A673 (cell line): Measurements from ENCODE around the gene TTLL10. TPM values are rescaled to one million over a fixed set of nuclear protein-coding genes. Genes with fewer than 3 reads are reported as not detected.

Source experiments
- BruUV-seq: library from RNA; stranded (reverse); fragments of 400-500 nt; replicated peaks from 2 replicates; lab custom pipeline; 2021; lab: Mats Ljungman, UMichigan
- CTCF ChIA-PET: fragments of 300-600 bp; sonication (Branson Sonifier 250); formaldehyde crosslinking; loops from one replicate; lab custom pipeline; 2022; ENCODE audit warnings: antibody characterized with exemption; lab: Charles Lee
- POLR2A ChIA-PET: fragments of 300-600 bp; sonication (Branson Sonifier 250); formaldehyde crosslinking; loops from one replicate; lab custom pipeline; 2022; ENCODE audit warnings: antibody characterized with exemption; ENCODE audit not compliant: low non-redundant PET; lab: Charles Lee
- DNase-seq: peaks from one replicate; pipeline ENCODE4 v3.0.0-alpha.2; 2015; ENCODE audit warnings: low spot score
- H3K27ac ChIP-seq: fragments of 200-600 bp; sonication (generic); 2 replicates; pipeline ENCODE4 v1.5.1; 2016; ENCODE audit warnings: mixed run types, low read depth, mild to moderate bottlenecking, mixed read lengths, antibody characterized with exemption, low read length; ENCODE audit not compliant: poor library complexity, severe bottlenecking
- H3K27me3 ChIP-seq: fragments of 200-600 bp; sonication (generic); replicated peaks from 2 replicates; pipeline ENCODE4 v1.6.1; 2017; ENCODE audit warnings: mixed run types, low read depth, mild to moderate bottlenecking, mixed read lengths, antibody characterized with exemption, low read length; ENCODE audit not compliant: insufficient read depth, poor library complexity
- H3K36me3 ChIP-seq: fragments of 200-600 bp; sonication (generic); 2 replicates; pipeline ENCODE4 v1.6.1; 2016; ENCODE audit warnings: mixed run types, mild to moderate bottlenecking, mixed read lengths, antibody characterized with exemption, low read length; ENCODE audit not compliant: insufficient read depth, poor library complexity, severe bottlenecking
- H3K4me1 ChIP-seq: fragments of 200-600 bp; sonication (generic); 2 replicates; pipeline ENCODE4 v1.6.1; 2017; ENCODE audit warnings: mixed run types, mild to moderate bottlenecking, mixed read lengths, antibody characterized with exemption, low read length; ENCODE audit not compliant: insufficient read depth, poor library complexity, severe bottlenecking
- H3K4me3 ChIP-seq: fragments of 200-600 bp; sonication (generic); 2 replicates; pipeline ENCODE4 v1.5.1; 2016; ENCODE audit warnings: low read depth, mixed run types, mild to moderate bottlenecking, mixed read lengths, low read length; ENCODE audit not compliant: poor library complexity, severe bottlenecking
- H3K9me3 ChIP-seq: fragments of 200-600 bp; sonication (generic); 2 replicates; pipeline ENCODE4 v1.6.1; 2016; ENCODE audit warnings: mixed run types, low read depth, mild to moderate bottlenecking, mixed read lengths, antibody characterized with exemption, low read length; ENCODE audit not compliant: poor library complexity, severe bottlenecking
- EZH2 ChIP-seq: fragments of 200-600 bp; sonication (generic); IDR thresholded peaks from 2 replicates; pipeline ENCODE4 v1.6.1; 2017; ENCODE audit warnings: borderline replicate concordance, low read depth, mild to moderate bottlenecking, mixed read lengths, antibody characterized with exemption, low read length; ENCODE audit not compliant: poor library complexity, severe bottlenecking
- intact Hi-C: fragments of 100-400 bp; cut with micrococcal nuclease; formaldehyde crosslinking; loops from one replicate; pipeline ENCODE4 v1.10.0; 2022; ENCODE audit not compliant: unreplicated experiment
- total RNA-seq: library from RNA; stranded (reverse); gene quantifications from 2 replicates; pipeline ENCODE4 v1.2.3, GENCODE V29; 2021
- TF ChIP-seq, protein P1 (sequence below): fragments of 300-800, 200-600 bp; sonication (generic); conservative IDR thresholded peaks from 2 replicates; pipeline ENCODE4 v1.5.1; 2017; ENCODE audit warnings: low read depth, mild to moderate bottlenecking, antibody characterized with exemption, low read length, moderate library complexity, mixed read lengths

Gene TTLL10
- total RNA-seq, 1 experiment from 2014 or later = not detected

DNA sequence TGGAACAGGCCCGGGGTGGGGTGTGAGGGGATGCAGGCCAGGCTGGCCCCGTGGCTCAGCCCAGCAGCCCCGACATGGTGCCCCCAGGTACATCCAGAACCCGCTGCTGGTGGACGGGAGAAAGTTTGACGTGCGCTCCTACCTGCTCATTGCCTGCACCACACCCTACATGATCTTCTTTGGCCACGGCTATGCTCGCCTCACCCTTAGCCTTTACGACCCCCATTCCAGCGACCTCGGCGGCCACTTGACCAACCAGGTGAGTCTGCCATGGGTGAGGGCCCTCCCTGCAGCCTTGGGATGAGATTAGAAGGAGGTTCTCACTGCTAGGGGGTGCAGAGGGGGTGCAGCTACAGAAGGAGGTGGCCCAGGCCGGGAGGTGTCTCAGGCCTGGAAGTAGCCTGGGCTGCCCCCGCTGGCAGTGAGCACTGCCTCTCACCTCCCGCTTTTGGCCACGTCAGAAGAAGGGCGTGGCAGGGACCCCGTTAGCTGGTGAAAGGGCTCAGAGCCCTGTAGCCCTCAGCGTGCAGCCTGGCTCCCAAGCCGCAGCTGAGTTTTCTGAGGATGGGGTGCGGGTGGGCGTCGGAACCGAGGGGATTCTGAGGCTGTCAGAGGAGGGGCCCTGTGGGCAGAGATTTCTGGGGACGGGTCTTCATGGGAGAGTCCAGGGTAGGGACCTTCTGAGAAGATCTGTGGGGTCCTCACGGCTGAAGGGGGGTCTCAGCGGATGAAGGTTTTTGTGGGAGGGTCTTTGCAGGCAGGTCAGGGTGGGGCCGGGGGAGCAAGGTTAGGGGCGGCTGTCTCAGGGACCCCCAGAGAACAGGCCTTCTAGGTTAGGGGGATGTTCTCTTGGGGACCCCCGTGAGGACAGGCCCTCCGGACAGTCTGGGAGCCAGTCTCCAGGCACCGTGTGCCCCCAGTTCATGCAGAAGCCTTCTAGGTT, 10.4 kb downstream of the TTLL10 start:
- no peaks in the 10 kb centered on the region for H3K4me1 ChIP-seq
- no peaks in the 10 kb centered on the region for H3K9me3 ChIP-seq
- ChIA-PET CTCF (no interaction called here), POLR2A (no interaction called here)
- no peaks in the 10 kb centered on the region for H3K27me3 ChIP-seq
- H3K36me3 ChIP-seq = no peaks in the 10 kb centered on the region
- TF ChIP-seq, protein P1, sequence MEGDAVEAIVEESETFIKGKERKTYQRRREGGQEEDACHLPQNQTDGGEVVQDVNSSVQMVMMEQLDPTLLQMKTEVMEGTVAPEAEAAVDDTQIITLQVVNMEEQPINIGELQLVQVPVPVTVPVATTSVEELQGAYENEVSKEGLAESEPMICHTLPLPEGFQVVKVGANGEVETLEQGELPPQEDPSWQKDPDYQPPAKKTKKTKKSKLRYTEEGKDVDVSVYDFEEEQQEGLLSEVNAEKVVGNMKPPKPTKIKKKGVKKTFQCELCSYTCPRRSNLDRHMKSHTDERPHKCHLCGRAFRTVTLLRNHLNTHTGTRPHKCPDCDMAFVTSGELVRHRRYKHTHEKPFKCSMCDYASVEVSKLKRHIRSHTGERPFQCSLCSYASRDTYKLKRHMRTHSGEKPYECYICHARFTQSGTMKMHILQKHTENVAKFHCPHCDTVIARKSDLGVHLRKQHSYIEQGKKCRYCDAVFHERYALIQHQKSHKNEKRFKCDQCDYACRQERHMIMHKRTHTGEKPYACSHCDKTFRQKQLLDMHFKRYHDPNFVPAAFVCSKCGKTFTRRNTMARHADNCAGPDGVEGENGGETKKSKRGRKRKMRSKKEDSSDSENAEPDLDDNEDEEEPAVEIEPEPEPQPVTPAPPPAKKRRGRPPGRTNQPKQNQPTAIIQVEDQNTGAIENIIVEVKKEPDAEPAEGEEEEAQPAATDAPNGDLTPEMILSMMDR = no peak
- TF ChIP-seq EZH2 = no peak
- no TSS peak for BruUV-seq
- no peak overlapping the region for H3K4me3 ChIP-seq
- DNase-seq = no peak
- no peak overlapping the region for H3K27ac ChIP-seq
- intact Hi-C loops = no loop called here

DNA sequence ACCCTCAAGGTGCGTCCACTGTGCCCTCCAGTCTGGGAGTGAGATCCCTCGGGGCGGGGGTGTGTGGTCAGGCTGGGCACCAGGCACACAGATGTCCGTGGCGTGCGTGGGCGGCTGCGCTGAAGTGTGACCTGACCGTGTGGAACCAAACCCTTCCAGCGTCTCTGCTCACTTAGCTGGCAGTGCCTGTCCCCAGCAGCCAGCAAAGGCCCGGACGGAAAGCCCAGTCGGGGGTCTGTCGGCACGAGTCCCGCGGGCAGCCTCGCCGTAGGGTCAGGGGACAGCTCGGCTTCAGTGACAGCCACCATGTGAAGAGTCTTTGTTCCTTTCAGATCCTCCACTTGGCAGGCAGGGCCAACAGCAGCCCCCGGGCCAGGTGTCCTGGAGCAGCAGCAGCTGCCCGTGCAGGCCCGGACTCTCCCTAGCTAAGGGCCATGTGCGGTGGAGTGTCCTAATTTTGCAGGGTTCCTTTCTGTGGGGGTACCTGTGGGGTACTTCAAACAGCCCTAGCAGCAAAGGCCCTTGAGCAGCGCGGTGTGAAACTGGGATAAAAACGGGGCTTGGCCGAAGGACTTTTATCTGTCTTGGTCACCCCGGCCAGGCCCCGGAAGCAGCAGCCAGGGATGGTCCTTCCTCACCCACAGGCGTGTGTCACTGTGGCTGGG, 11.6 kb downstream of the TTLL10 start:
- H3K9me3 ChIP-seq = no peaks in the 10 kb centered on the region
- no peak for DNase-seq
- no peak overlapping the region for H3K4me3 ChIP-seq
- ChIA-PET CTCF (no interaction called here), POLR2A (no interaction called here)
- intact Hi-C loops = no loop called here
- no peaks in the 10 kb centered on the region for H3K4me1 ChIP-seq
- H3K36me3 ChIP-seq = no peaks in the 10 kb centered on the region
- no peak overlapping the region for H3K27ac ChIP-seq
- TF ChIP-seq, protein P1 = no peak
- TF ChIP-seq EZH2 = no peak
- no TSS peak for BruUV-seq
- no peaks in the 10 kb centered on the region for H3K27me3 ChIP-seq

DNA sequence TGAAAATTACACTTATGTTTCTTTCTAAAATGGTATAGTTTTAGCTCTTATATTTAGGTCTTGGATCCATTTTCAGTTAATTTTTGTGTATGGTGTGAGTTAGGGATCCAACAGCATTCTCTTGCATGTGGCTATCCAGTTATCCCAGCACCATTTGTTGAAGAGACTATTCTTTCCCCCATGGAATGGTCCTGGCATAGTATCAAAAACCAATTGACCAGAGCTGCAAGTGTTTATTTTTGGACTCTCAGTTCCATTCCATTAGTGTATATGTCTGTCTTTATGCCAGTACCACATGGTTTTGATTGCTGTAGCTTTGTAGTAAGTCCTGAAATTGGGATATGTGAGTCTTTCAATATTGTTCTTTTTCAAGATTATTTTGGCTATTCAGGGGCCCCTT, 14.3 kb downstream of the TTLL10 start:
- ChIA-PET POLR2A (no interaction called here), CTCF (interaction anchor here (0.7 kb wide), 1 partner anchor 128 kb away, joined by 3 read pairs; no protein-coding TSS in a partner anchor)
- no peak for DNase-seq
- TF ChIP-seq, protein P1 = no peak
- TF ChIP-seq EZH2 = no peak
- Histone ChIP-seq H3K9me3 (no peaks in the 10 kb centered on the region), H3K4me1 (no peaks in the 10 kb centered on the region), H3K4me3 (no peak overlapping the region), H3K27me3 (no peaks in the 10 kb centered on the region), H3K36me3 (no peaks in the 10 kb centered on the region), H3K27ac (no peak overlapping the region)
- BruUV-seq = no TSS peak
- intact Hi-C loops = no loop called here
